DMS153 treated with DMSO at 0.1 percent for 48 hours (cell line): ENCODE measurements around the gene ACOT7.

Experiments
- DNase-seq: peaks from one replicate; lab custom pipeline; 2025; ENCODE audit not compliant: unreplicated experiment; lab: John Stamatoyannopoulos, UW

ACOT7 gene

GRCh38 chr1:6294080-6294889 is 99.3 kb downstream of the ACOT7 start:
- no peak for DNase-seq

DNA sequence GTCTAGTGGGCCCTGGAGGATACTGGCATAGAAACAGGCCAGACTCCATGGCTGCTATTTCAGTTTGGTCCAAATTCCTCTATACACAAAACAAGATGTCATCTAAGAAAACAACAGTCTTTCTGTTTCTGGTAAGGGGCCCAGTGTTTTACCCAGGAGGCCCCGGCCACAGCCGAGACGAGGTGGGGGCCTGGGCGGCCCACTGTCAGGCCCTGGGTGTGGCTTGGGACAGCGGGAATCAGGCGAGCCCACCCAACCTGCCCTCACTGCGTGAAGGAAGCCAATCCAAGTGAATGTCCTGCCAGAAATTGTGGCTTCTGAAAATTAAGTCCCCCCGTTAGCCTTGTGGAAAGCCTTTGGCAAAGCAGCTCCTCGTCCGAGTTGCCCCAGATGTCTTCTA is 101.5 kb downstream of the ACOT7 start:
- DNase-seq, result no peak

DNA sequence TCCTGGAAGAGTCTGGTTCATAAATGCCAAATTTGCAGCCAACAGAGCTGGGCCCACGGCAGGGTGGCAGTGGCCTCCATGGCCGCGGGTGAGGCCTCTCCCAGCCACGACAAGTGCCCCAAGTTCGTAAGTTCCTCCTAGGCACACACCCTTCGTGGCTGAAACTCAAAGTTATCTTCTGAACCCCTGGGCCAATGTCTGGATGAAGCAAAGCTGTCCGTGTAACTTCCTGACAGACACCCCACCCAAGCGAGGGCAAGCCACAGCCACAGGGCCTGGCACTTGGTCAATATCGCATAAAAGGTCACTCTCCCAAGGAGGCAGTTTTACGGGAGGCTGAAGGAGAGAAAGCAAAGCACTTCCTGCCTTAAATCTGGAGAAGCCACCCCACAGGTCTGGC is 104.9 kb downstream of the ACOT7 start:
- no peak for DNase-seq

- no peak for DNase-seq
Observed at GRCh38 chr1:6288026-6288425, 105.5 kb downstream of the ACOT7 start.

DNA sequence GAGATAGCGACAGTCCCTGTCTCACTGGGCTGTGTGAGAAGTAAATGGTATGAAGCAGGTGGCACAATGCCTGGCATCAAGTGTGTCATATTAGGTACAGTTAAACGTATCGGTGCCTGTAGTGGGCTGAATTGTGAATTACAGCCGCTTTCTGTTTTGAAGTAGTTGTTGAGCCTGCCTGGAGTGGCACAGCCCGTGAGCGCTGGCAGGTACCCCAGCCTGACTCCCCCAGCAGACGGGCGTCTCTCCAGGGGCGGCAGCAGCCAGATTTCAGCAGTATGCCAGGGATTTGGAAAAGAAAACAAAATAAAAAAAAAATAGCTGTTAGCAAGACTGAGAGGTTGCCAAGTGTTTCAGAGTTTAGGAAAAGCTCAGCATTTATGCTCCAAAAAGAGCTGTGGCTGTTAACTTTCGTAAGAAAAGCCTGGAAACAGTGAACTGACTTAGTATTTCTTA is 106.1 kb downstream of the ACOT7 start:
- no peak for DNase-seq

GRCh38 chr1:6287029-6287428 is 106.5 kb downstream of the ACOT7 start:
- DNase-seq, result no peak

DNA sequence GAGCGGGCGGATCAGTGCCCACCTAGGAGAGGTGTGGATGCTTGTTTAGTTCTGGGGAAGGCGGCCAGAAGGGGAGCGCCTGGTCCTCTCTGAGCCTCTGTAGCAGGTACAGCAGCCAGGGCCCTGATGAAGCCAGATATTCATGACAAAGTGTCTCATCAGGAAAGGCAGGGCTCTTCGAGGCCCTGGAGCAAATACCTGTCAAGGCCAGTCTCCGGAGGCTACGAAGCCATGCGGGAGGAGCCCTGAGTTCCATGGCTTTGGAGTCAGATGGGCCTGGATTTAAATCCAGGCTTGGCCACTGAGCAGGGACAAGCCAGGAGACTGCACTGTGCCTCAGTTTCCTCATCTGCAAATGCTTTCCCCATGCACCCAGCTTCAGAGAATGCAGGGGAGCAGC is 107.3 kb downstream of the ACOT7 start:
- no peak for DNase-seq

DNA sequence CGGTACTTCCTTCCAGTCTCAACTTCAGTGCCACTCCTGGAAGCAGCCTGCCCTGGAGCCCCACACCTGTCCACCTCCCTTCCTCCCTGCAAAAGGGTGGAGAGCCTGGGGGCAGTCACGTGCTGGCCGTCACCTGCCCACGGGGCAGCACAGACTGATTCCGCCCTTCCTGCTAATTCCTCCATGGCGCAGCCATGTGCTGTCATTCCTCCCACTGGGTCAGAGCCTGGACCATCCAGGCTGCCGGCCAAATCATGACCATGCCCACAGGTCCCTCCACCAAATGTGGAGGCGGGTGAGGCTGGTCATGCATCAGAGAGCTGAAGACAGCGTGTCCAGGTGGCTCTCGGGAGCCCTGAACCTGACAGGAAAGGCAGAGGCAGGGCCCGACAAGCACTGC is 108.2 kb downstream of the ACOT7 start:
- no peak for DNase-seq

- no peak for DNase-seq
Observed at GRCh38 chr1:6282577-6283270, 110.8 kb downstream of the ACOT7 start.

- no peak for DNase-seq
Observed at GRCh38 chr1:6281511-6282402, 111.8 kb downstream of the ACOT7 start.

DNA sequence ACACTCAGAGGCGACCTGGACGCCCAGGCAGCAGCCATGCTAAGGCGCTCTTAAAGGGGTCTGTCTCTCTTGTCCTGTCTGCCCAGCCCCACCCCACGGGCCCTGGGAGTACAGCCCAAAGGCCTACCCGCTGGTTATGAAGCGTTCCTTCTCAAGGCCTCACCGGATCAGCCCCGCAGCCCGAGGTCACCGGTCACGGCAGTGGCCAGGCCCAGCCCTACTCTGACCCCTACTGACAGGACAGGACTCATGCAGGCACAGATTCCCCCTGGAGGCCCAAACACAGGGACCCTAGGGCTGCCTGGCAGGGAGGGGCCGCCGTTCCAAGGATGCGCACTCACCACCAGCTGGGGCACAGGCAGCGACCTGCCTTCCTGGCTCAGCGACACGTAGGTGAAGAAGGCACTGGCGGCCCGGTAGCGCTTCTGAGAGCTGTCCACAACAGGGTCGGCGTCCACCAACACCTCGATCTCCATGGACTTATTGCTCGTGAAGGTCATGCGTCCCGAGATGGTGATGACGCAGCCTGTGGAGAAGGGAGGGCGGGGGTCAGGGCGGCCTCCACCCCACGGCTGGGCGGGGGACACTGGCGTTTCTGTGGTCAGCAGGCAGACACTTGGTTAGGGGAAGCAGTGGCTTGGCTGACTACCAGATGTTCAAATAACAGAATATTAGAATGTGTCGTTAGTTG is 112.7 kb downstream of the ACOT7 start:
- DNase-seq, result no peak

DNA sequence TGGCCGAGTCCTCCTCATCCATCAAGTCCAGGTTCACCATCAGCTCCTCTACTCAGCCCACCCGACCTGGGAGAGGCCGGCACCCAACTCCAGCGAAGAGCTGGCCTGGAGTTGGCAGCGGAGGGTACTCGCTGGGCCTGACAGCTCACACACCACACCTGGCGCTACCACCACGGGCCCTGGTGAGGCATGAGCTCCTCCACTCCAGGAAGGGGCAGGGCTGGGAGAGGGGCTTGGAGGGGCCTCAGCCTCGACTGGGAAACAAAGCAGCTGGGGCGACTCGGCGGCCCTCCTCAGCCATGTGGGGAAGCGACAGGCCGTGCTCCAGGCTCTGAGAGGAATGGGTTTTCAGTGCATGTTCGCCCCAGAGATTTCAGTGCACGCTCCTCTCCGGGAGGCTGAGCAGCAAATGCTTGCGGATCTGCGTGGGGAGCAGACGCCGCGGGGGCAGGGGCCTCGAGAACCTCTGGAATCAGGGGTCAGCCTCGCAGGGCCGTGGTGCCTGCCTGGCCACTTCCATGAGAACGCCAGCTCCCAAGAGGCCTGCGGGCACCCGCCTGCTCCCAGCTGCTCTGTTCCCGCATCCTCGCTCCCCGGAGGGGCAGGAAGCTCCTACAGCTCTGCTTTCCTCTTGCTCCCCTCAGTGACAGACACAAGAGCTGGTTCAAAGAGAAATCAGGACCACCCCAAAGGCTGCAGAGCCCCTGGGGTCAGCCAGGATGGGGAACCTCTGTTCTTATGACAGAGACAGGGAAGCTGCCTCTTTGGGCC is 113.8 kb downstream of the ACOT7 start:
- no peak for DNase-seq

DNA sequence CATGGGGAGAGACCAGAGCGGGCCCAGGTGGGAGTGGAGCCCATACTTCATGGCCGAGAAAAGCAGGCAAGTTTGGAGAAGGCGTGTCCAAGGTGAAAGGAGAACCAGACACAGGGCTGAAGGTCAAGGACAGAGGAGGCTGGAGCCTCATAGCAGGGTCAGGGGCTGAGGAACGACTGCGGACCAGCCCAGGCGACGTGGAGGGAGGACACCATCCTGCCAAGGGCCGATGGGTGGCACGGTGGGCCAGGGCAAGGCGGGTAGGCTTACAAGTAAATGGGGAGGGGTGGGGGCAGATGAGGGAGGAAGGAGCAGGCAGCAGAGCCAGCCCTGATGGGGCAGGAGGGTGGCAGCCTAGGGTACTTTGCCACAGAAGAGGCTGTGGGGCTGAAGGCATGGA is 114.5 kb downstream of the ACOT7 start:
- no peak for DNase-seq

GRCh38 chr1:6278263-6278662 is 115.3 kb downstream of the ACOT7 start:
- DNase-seq, result no peak

DNA sequence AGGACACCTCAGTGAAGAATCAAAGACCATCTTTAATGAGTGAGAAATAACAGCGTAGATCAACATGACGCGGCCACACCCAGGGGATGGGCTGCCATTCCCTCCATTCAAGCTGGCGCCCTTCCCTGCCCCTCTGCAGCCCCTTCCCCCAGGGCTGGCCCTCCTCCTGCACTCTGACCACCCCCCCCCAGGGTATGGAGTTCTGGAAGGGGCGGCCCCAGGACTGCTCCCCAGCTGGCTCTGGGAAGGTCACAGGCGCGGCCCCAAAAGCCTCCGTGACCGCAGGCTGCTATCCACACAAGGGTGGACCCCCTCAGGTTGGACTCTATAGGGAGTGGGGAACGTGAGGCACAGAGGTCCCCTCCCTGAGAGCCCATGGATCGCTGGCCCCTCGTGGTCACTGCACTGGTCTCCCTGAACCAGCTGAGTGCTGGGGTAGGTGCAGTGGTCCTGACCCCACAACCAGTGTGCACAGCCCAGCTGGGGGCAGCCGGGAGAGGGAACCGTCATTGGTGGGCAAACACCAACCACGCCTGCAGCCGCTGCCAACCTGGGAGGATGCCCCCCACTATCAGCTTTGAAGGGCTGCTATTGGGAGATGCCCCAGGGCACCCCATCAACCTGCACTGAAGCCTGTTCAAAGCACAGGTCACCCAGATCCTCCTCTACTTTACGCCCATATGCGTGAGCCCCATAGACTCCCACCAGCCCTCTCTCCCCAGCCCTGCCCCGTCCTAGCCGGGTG is 116.6 kb downstream of the ACOT7 start:
- DNase-seq, result no peak

- DNase-seq, result peak; percentile 72
Observed at GRCh38 chr1:6275826-6276782, 117.5 kb downstream of the ACOT7 start.

- no peak for DNase-seq
Observed at GRCh38 chr1:6274622-6275139, 118.9 kb downstream of the ACOT7 start.

DNA sequence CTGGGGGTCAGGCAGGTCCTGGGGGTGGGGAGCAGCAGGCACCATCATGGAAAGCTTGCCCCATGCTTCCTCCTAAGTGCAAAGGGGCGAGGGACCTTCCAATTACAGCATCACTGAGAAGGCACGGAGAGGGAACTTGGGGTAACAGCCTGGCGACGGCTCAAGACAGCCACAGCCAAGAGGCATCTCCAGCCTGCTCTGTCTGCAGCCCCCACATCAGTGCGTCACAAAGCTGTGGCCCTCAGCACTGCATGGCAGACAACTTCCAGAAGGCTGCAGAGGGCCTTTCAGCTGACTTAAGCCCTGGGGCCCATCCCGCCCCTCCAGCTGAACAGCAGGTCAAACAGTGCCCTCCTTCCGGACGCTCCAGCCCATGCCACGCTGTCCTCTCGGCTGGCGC is 119.5 kb downstream of the ACOT7 start:
- DNase-seq, result no peak
